ENCODE data around the gene MYL6.

- TF ChIP-seq, protein P1, sequence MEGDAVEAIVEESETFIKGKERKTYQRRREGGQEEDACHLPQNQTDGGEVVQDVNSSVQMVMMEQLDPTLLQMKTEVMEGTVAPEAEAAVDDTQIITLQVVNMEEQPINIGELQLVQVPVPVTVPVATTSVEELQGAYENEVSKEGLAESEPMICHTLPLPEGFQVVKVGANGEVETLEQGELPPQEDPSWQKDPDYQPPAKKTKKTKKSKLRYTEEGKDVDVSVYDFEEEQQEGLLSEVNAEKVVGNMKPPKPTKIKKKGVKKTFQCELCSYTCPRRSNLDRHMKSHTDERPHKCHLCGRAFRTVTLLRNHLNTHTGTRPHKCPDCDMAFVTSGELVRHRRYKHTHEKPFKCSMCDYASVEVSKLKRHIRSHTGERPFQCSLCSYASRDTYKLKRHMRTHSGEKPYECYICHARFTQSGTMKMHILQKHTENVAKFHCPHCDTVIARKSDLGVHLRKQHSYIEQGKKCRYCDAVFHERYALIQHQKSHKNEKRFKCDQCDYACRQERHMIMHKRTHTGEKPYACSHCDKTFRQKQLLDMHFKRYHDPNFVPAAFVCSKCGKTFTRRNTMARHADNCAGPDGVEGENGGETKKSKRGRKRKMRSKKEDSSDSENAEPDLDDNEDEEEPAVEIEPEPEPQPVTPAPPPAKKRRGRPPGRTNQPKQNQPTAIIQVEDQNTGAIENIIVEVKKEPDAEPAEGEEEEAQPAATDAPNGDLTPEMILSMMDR (IDR thresholded peaks at IDR 0.05; ENCODE audit: poor library complexity, severe bottlenecking), result no peak
- TF ChIP-seq EZH2 (IDR thresholded peaks at IDR 0.05; ENCODE audit: borderline replicate concordance, insufficient read depth, low read length, poor library complexity, severe bottlenecking) (no peak), POLR2AphosphoS5 (IDR thresholded peaks at IDR 0.05) (no peak), RAD21 (conservative IDR thresholded peaks at IDR 0.05) (no peak), EP300 (conservative IDR thresholded peaks at IDR 0.05; ENCODE audit: poor library complexity, severe bottlenecking) (no peak)
These were observed 36.8 kb upstream of the MYL6 start for GRCh38 chr12:56121204-56121870.
